MM.1S (cell line): ENCODE results near the gene CDK16.

Source experiments
- EZH2 ChIP-seq: fragments of 300-600 bp; sonication (generic); optimal IDR thresholded peaks from 2 replicates; pipeline ENCODE3; 2017; ENCODE audit warnings: low read depth, mild to moderate bottlenecking, antibody characterized with exemption, low read length, mixed read lengths
- EZH2phosphoT487 ChIP-seq: fragments of 300-600 bp; sonication (generic); IDR thresholded peaks from 2 replicates; pipeline ENCODE4 v1.6.1; 2018; ENCODE audit warnings: antibody characterized with exemption, low read length
- TF ChIP-seq, protein P1 (sequence below): fragments of 300-600 bp; sonication (generic); IDR thresholded peaks from 2 replicates; pipeline ENCODE4 v1.5.1; 2016; ENCODE audit warnings: antibody characterized with exemption, low read length, mixed read lengths

DNA sequence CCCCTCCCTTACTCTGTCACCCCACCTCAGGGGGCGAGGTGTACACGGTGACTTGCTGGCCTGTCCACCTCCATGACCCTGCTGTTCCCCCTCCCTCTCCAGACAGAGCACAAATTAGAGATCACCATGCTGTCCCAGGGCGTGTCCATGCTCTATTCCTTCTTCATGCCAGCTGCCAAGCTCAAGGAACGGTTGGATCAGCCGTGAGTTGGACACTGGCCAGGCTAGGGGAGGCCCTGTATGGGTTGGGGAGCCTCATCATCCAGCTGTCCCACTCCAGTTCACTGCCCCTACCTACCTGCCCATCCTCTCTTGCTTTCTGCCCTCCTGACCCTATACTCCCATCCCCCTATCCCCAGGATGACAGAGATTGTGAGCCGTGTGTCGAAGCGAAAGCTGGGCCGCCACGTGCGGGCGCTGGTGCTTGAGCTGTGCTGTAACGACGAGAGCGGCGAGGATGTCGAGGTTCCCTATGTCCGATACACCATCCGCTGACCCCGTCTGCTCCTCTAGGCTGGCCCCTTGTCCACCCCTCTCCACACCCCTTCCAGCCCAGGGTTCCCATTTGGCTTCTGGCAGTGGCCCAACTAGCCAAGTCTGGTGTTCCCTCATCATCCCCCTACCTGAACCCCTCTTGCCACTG, 3.9 kb upstream of the CDK16 start:
- TF ChIP-seq, protein P1, sequence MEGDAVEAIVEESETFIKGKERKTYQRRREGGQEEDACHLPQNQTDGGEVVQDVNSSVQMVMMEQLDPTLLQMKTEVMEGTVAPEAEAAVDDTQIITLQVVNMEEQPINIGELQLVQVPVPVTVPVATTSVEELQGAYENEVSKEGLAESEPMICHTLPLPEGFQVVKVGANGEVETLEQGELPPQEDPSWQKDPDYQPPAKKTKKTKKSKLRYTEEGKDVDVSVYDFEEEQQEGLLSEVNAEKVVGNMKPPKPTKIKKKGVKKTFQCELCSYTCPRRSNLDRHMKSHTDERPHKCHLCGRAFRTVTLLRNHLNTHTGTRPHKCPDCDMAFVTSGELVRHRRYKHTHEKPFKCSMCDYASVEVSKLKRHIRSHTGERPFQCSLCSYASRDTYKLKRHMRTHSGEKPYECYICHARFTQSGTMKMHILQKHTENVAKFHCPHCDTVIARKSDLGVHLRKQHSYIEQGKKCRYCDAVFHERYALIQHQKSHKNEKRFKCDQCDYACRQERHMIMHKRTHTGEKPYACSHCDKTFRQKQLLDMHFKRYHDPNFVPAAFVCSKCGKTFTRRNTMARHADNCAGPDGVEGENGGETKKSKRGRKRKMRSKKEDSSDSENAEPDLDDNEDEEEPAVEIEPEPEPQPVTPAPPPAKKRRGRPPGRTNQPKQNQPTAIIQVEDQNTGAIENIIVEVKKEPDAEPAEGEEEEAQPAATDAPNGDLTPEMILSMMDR, result no peak
- TF ChIP-seq EZH2phosphoT487 (no peak), EZH2 (no peak)
